Right forelimb (tissue), 1 donor: ENCODE data around the gene CCDC154.
"Not testable (repeated sequence)": the region's sequence is repeated elsewhere in the genome, so short reads cannot be mapped to it uniquely, and the experiment has no call there.

Experiments used
- DNase-seq: peaks from one replicate; pipeline ENCODE4 v3.0.0-alpha.2; 2018

CCDC154 gene

GRCh38 chr16:1455190-1456171 lies 11.1 kb upstream of the CCDC154 start:
- no peak for DNase-seq

GRCh38 chr16:1454561-1454960 lies 10.2 kb upstream of the CCDC154 start:
- DNase-seq = no peak

DNA sequence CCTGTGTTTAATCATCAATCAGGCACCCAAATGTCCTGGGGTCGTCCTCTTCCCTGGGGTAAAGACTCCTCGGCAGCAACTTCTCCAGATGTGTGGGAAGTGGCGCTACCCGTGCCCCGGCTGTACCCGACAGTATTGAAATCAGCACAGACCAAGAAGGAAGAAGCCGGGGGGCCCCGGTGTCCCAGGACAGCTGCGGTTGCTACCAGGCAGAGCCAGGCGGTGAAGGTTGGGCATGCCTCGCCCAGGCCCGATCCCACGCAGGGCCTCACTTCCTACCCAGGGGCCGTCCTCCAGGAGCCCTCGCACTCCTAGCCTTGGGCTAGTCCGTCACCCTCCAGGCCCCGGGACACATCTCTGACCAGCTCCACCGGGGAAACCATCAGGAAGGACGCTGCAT lies 9.0 kb upstream of the CCDC154 start:
- DNase-seq = no peak

GRCh38 chr16:1452530-1452929 lies 8.2 kb upstream of the CCDC154 start:
- DNase-seq = no peak

DNA sequence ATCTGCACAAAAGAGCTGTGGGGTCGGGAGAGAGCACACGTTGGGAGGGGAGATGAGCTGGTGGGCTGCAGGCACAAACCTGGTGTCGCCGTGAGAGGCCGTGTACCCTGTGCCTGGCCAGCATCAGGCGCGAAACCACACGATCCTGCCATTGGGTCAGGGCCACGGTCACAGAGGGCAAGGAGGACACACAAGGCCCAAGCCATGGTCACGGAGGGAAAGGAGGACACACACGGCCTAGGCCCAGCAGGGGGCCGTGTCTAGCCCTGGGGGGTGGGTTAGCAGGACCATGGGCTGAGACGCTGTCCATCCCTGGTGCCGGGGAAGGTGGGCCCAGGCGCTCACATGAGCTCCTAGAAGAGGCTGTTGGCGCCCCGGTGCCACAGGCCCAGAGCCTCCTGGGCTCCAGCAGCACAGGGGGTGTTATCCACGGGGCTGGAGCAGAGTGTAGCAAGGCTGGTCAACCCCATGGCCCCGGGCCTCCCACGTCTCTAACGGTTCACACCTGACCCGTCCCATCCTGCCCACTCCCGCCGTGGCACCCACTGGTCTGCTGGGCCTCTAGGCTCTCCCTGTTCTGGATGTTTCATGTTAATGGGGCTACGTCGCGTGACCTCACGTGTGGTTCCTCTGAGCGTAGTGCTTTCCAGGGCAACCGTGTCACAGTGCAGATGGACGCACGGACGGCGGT lies 7.5 kb upstream of the CCDC154 start:
- DNase-seq = no peak

- no peak for DNase-seq
These were observed 6.5 kb upstream of the CCDC154 start for GRCh38 chr16:1450841-1451240.

GRCh38 chr16:1450218-1450617 lies 5.9 kb upstream of the CCDC154 start:
- no peak for DNase-seq

DNA sequence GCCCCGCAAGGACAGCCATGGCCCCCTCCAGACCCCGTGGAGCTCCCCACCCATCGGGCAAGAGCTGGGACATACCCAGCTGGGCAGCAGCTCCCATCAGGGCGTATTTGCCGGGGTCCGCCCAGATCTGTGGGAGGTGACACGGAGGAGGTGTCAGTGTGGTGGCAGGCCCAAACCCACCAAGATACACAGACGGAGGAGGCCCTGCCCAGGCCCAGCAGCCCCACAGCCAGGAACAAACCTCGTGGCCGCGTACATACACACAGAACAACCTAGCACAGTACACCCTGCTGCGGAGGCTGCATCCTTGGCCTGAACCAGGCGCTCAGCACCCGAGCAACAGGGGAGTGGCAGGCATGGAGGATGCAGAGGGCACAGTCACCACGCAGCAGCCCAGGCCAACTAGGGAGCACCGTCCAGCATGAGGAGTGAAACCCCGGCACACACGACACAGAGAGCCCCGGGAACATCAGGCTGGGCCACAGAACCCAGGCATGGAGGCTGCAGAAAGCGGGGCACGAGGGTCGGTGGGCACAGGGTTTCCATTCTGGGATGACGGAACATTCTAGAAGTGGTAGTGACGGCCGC lies 4.9 kb upstream of the CCDC154 start:
- no peak for DNase-seq

- no peak for DNase-seq
These were observed 4.3 kb upstream of the CCDC154 start for GRCh38 chr16:1448536-1449116.

GRCh38 chr16:1447965-1448364 lies 3.6 kb upstream of the CCDC154 start:
- DNase-seq = no peak

DNA sequence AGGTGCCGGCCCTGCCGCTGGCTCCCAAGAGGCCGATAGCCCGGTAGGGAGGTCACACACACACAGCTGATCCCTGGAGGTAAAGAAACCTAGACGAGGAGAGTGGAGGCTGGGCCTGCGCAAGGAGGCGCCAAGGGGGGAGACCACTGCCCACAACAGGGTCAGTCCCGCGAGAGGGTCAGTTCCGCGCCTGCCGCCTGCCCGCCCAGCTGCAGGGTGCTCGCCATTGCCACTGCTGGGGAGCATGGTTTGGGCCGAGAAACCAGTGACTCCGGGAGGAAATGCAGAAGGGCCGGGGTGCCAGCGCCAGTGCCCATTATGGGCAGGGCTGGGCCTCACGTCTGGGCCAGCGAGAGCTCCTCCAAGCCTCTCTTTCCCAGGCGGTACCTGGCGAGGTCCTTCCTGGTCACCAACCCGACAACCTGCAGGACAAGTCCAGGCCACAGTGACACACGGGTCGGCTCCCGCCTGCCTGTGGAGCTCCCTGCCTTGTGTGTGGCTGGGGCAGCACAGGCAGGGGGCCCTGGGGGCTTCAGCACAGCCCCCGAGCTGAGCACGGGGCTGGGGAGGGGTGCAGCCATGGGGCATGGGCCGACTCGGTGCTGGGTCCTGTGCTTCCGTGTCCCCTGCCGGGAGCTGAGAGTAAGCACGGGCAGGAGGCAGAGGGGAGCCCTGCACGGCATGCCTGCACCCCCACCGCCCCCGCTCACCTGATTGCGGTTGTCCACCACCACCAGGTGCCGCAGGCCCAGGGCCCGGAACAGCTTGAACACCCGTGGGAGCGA lies 2.1 kb upstream of the CCDC154 start:
- no peak for DNase-seq

- no peak for DNase-seq
These were observed 1.3 kb upstream of the CCDC154 start for GRCh38 chr16:1445518-1446203.

DNA sequence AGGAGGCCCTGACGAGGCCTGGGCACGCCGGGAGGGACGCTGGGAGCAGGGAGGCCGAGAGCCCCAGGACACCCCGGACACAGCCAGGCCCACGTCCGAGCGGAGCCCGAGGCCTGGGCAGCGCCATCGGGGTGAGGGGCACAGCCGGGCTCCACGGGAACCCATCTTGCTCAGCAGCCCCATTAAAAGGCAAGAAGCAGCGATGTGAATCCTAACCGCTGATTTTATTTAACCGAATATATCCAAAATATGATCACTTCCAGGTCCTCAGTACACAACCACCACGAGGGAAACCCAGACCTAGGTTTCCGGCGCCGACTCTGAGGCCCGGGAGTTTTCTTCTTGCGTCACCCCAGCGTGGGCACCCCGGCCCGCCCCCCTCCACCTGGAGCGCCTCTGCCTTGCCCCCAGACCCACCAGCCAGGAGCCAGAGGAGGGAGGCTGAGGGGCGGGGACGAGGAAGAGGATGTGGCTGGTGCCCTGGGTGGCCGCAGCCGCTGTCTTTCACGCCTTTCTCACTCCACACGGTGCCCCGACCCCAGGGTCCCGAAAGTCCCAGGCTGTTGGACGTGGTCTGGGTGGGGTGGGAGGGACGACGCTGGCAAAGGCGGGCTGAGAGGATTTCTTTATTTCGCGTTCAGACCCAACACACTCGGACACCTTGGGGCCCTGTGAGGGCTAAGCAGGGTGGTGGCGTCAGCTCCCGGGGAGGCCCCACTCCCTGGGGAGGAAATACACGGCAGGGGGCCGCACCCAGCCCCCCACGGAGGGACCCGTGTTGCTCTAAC lies 568 bp upstream of the CCDC154 start:
- no peak for DNase-seq

- DNase-seq = no peak
These were observed 868 bp downstream of the CCDC154 start for GRCh38 chr16:1443403-1443973.

DNA sequence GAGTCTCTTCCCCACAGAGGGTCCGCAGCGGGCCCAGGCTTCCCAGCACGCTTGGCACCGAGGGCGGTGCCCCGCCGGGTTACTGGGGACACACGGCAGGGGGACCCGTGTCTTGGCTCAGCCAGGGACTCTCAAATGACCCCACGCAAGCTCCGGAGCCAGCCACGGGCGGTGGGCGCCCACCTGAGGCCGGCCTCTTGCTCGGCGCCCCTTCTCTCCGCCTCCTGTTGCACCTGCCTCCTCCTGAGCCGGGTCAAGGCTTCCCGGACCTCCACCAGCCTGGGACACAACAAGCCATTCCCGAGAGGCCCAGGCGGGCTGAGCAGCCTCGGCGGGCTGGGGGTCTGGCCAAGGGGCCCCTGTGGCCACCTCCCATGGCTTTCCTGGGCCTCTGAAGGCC lies 1.7 kb downstream of the CCDC154 start:
- DNase-seq = no peak

DNA sequence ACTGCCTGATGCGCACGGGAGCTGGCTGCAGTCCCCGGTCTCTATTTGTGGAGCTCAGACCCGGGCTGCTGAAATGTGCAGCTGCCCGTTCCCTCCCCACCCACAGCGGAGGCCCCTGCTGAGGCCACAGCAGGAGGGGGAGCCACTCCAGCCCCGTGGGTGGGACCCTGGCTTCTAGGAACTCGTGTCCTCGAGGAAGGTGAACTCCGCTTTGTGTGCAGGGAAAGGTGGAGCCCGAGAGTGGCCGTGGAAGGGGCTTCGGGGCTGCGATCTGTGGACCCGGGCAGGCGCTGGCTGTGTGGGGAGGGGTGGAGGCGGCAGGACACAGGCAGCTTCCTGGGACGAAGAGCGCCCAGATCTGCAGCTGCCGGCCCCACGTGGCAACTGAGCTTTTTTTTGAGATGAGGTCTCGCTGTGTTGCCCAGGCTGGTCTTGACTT lies 2.9 kb downstream of the CCDC154 start:
- DNase-seq = no peak

DNA sequence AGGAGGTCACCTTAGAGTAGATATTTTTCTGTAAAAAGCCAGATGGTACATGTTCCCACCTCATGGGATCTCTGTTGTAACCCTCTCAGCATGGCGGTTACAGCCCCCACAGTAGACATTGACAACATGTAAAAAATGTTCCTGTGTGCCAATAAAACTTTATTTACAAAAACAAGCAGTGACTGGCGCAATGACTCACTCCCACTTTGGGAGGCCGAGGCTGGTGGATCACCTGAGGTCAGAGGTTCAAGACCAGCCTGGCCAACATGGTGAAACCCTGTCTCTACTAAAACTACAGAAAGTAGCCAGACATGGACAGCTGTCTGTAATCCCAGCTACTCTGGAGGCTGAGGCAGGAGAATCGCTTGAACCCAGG lies 4.7 kb downstream of the CCDC154 start:
- DNase-seq = not testable (repeated sequence)

GRCh38 chr16:1439058-1439698 lies 5.2 kb downstream of the CCDC154 start:
- DNase-seq = no peak

- DNase-seq = no peak
These were observed 5.9 kb downstream of the CCDC154 start for GRCh38 chr16:1438229-1439057.
